ENCODE results near the gene GSG1. TPM values are rescaled to one million over a fixed set of nuclear protein-coding genes. Genes with fewer than 3 reads are reported as not detected.

The GSG1 gene
- total RNA-seq, 4 donors from 2014 or later, result not detected

DNA sequence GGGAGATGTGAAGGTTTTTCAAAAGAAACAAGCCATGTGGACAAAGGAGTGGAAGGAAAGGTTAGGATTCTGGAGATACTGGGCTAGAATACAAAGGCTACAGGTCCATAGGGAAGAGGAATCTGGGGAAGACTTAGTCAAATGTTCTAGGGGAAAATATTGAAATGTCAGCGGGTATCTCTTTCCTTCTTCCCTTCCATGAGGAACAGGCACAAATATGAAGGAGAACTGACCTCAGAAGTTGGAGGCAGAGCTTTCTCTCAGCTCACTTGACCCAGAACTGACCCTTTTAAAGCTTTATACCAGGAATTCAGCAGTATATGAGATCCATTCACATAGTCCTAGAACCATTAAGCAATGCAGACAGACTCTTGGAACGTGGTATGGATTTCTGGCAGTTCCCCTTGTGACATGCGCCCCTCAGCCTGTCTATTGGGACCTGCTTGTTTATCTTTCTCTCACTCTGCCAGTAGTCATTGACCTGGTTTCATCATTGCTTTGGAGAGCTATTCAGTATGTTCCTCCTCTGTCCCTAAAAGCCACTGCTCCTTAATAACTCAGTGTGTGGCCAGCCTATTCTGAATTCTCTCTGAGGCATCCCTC lies 43.0 kb upstream of the GSG1 start:
- TF ChIP-seq, protein P1, sequence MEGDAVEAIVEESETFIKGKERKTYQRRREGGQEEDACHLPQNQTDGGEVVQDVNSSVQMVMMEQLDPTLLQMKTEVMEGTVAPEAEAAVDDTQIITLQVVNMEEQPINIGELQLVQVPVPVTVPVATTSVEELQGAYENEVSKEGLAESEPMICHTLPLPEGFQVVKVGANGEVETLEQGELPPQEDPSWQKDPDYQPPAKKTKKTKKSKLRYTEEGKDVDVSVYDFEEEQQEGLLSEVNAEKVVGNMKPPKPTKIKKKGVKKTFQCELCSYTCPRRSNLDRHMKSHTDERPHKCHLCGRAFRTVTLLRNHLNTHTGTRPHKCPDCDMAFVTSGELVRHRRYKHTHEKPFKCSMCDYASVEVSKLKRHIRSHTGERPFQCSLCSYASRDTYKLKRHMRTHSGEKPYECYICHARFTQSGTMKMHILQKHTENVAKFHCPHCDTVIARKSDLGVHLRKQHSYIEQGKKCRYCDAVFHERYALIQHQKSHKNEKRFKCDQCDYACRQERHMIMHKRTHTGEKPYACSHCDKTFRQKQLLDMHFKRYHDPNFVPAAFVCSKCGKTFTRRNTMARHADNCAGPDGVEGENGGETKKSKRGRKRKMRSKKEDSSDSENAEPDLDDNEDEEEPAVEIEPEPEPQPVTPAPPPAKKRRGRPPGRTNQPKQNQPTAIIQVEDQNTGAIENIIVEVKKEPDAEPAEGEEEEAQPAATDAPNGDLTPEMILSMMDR (IDR thresholded peaks at IDR 0.05; ENCODE audit: low read depth), result no peak

DNA sequence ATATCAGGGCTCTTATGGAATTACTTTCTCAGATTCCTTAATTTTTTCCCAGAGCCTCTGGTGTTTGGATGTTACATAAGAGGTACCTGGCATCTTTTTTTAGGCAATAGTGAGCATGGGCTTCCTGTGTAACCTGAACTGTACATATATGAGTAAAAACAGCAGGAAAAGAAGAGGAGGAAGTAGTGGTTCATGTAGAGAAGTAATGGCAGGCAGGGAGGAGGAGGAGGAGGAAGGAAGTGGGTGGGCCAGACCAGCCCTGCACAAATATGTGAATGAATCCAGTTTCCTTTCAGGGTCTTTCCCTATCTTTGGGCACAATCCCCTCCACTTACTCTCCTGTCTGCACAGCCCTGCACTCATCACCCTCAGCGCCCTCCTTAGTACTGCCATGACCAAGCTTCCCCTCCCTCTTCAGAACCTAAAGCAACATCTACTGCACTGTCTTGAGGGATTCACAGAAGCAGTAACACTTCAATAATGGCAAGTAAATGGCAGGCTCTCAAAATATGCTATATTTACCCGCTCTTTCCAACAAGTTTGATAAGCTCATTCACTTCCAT lies 40.9 kb upstream of the GSG1 start:
- TF ChIP-seq, protein P1 (IDR thresholded peaks at IDR 0.05; ENCODE audit: low read depth), result no peak

DNA sequence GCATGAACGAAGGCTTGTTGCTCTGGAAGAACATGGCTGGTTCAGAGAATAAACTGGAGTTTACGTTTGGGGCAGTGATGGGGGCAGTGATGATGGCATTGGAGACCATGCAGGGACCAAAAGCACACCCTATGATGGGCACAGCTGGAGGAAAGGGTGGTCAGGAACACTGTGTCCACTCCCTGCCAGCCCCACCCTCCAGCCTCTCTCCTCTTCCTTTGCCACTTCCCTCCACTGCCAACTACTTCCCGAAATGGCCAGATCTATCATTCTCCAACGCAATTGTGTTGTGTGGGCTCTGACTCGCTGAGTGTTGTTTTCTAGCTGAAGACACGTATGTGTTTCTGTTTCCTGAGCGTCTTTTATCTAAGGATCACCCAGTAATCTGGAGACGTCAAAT lies 39.3 kb upstream of the GSG1 start:
- TF ChIP-seq, protein P1 (IDR thresholded peaks at IDR 0.05; ENCODE audit: low read depth), result no peak

DNA sequence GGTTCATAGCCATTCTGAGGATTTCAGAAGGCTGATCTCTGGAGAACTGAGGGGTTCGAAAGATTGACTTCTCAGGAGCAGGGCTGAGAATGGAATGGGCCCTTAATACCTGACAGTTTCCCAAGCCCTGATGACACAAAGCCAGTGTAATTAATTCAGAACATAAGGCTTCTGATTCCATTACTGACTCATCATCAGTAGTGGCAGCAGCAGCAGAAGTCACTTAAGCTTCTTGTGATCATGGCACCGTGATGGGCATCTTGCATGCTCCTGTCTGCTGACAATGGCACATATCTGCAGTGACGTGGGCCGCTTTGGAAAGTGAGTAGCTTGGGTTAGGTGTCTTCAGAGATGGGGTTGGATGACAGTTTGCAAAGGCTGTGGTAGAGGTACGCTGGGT lies 38.2 kb upstream of the GSG1 start:
- TF ChIP-seq, protein P1 (IDR thresholded peaks at IDR 0.05; ENCODE audit: low read depth), result no peak

DNA sequence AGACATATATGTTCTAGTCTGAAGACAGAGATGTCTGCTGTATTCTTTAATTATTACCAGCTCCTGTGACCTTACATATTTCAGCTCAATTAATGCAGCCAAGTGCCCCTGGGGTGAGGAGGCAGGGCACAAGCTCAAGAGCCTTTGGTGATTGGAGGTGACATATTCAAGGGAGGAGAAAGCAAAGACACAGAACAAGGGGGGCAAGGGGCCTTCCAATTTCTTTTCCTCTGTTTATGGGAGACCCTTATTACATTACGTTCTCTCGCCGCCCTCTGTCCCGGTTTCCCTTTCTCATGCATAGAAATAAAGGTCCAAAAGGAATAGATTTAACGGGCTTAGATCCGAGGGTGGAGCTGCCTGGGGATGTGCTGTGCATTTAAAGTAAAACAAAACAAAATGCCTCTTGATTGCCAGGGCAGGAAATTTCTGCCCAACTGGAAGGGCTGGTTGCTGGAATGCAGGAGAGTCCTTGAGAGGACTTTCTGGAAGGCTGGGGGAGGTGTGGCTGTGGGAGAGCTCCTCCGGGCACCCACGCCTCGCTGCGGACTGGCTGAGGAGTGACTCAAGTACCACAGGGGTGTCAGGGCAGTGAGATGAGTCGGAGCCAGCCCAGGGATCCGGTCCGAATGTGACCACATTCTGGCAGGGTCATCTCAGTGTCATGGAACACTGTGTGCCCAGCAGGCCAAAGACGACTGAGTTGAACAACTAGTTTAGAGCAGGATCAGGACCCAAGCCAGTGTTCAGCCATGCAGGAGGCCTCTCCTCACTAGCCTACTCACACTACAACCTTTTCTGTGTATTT lies 32.1 kb upstream of the GSG1 start:
- TF ChIP-seq, protein P1 (IDR thresholded peaks at IDR 0.05; ENCODE audit: low read depth), result no peak

DNA sequence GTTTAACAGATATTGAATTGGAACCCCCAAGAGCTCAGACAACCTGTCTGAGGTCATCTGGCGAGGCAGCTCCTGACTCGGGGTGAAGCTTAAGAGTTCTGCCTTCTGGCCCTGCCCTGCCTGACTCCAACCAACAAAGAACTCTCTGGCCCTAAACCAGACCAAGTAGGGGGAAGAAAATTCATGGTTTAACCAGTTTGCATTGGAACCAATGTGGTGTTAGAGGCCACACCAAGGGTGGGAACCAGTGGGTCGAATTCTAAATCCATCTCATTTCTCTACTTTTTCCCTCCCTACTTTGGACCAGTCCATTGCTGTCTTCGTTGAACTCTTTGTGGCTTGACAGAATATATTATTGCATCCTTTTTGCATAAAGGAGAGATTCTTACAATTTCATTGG lies 30.4 kb upstream of the GSG1 start:
- TF ChIP-seq, protein P1 (IDR thresholded peaks at IDR 0.05; ENCODE audit: low read depth), result no peak

DNA sequence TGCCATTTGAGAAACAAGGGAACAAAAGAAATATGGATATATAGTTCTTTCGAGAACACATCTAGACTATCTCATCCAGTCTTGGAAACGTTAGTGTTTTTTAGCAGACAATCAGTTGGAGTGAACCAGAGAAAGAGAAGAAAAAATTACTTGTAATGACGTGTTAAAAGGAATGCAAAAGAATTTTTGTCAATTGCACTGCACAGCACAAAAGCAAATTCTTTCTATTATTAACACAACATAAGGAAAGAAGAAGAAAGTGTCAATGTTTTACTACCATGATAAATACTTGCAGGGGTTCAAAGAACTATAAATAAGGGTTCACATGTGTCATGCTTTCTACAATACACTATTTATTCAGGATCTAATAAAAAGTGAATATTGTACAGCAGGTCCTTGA lies 27.5 kb upstream of the GSG1 start:
- TF ChIP-seq, protein P1 (IDR thresholded peaks at IDR 0.05; ENCODE audit: low read depth), result no peak

Measured in subcutaneous adipose tissue (tissue), 4 donors.